GM19397 (cell line): ENCODE results near the gene PDGFD.

ENCODE experiments used
- ATAC-seq: cut with Tn5 transposase; IDR thresholded peaks from one replicate; pipeline ENCODE4 v1.9.1; 2021; ENCODE audit warnings: mild to moderate bottlenecking, moderate library complexity; ENCODE audit not compliant: unreplicated experiment

The PDGFD gene

GRCh38 chr11:104095791-104096190 lies 68.2 kb downstream of the PDGFD start:
- no peak for ATAC-seq

- no peak for ATAC-seq
These were observed 69.4 kb downstream of the PDGFD start for GRCh38 chr11:104094576-104094975.

- no peak for ATAC-seq
These were observed 70.3 kb downstream of the PDGFD start for GRCh38 chr11:104093426-104094280.

GRCh38 chr11:104092744-104093143 lies 71.2 kb downstream of the PDGFD start:
- no peak for ATAC-seq

- no peak for ATAC-seq
These were observed 72.5 kb downstream of the PDGFD start for GRCh38 chr11:104091281-104092096.

- no peak for ATAC-seq
These were observed 73.2 kb downstream of the PDGFD start for GRCh38 chr11:104090767-104091166.

- no peak for ATAC-seq
These were observed 74.5 kb downstream of the PDGFD start for GRCh38 chr11:104089481-104089880.

GRCh38 chr11:104086621-104087020 lies 77.3 kb downstream of the PDGFD start:
- ATAC-seq = no peak

- ATAC-seq = no peak
These were observed 85.0 kb downstream of the PDGFD start for GRCh38 chr11:104078995-104079394.

GRCh38 chr11:104078245-104078644 lies 85.7 kb downstream of the PDGFD start:
- no peak for ATAC-seq

GRCh38 chr11:104076455-104076854 lies 87.5 kb downstream of the PDGFD start:
- ATAC-seq = no peak

GRCh38 chr11:104075706-104076105 lies 88.2 kb downstream of the PDGFD start:
- no peak for ATAC-seq

GRCh38 chr11:104075091-104075490 lies 88.9 kb downstream of the PDGFD start:
- ATAC-seq = no peak

GRCh38 chr11:104073950-104074705 lies 89.8 kb downstream of the PDGFD start:
- peak; percentile 83 for ATAC-seq

GRCh38 chr11:104067534-104067933 lies 96.4 kb downstream of the PDGFD start:
- ATAC-seq = no peak

- no peak for ATAC-seq
These were observed 99.8 kb downstream of the PDGFD start for GRCh38 chr11:104064034-104064630.

GRCh38 chr11:104061853-104062521 lies 102.0 kb downstream of the PDGFD start:
- no peak for ATAC-seq

- peak; percentile 81 for ATAC-seq
These were observed 103.1 kb downstream of the PDGFD start for GRCh38 chr11:104060820-104061219.

GRCh38 chr11:104060004-104060794 lies 103.7 kb downstream of the PDGFD start:
- ATAC-seq = no peak
